ENCODE data around the gene GRP. TPM values are rescaled to one million over a fixed set of nuclear protein-coding genes. Genes with fewer than 3 reads are reported as not detected.

The GRP gene
- total and polyA plus RNA-seq, 2 donors (not counting 3 experiments of a cell fraction or from before 2014, with no cell fraction given): not detected

DNA sequence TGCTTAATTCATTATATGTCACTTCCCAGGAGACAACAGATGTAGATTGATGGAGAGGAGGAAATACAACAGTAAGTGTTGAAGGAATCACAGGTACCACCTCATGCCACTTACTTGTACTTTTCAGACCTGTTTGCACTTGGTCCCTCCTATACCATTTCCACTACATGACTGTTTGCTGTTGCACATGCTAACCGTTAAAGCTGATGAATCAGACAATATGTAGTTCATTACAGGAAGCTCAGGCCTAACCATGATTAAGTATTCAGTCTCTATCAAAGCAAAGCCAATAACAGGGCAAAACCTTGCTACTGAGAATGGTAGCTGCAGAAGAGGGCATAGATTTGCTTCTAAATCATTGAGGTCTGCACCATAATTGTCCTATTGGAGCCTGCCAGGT is 30.2 kb upstream of the GRP start:
- no TSS peak for BruUV-seq (replicated peaks)
- CTCF ChIA-PET: no interaction called here
- Histone ChIP-seq H3K27me3 (ENCODE audit: control insufficient read depth in 2 of 2, insufficient read depth in 2 of 2, low read length in 2 of 2) (no peaks in the 10 kb centered on the region), H3K4me2 (ENCODE audit: insufficient read depth, low read length) (no peak overlapping the region), H2AFZ (ENCODE audit: low read depth, low read length) (no peak overlapping the region), H3K9ac (replicated peaks; ENCODE audit: extremely low read depth, insufficient read depth, low read length) (no peak overlapping the region), H3K9me3 (replicated peaks; ENCODE audit: control insufficient read depth, insufficient read depth, low read length) (no peaks in the 10 kb centered on the region), H3K36me3 (ENCODE audit: control insufficient read depth in 2 of 2, extremely low read depth in 1 of 2, insufficient read depth in 2 of 2, low read length in 2 of 2) (no peaks in the 10 kb centered on the region), H3K4me1 (ENCODE audit: control insufficient read depth, extremely low read depth, insufficient read depth, low read length) (no peaks in the 10 kb centered on the region), H3K27ac (ENCODE audit: insufficient read depth, low read depth, low read length) (no peak overlapping the region), H4K20me1 (replicated peaks; ENCODE audit: control insufficient read depth, extremely low read depth, insufficient read depth, low read length) (no peaks in the 10 kb centered on the region), H3K79me2 (ENCODE audit: control insufficient read depth, insufficient read depth, low read length) (no peaks in the 10 kb centered on the region), H3K9me1 (replicated peaks; ENCODE audit: control insufficient read depth, extremely low read depth, insufficient read depth, low read length) (no peaks in the 10 kb centered on the region), H3K4me3 (replicated peaks in 1 of 3; ENCODE audit: insufficient read depth in 1 of 3, low read depth in 1 of 3, low read length in 3 of 3) (no peak overlapping the region)
- dilution Hi-C loops (cut with MboI; ENCODE audit: extremely low pct_ligation_motif_present, low sequenced_read_pairs) (no loop called here), intact Hi-C loops (cut with micrococcal nuclease) (no loop called here)
- TF ChIP-seq, protein P1, sequence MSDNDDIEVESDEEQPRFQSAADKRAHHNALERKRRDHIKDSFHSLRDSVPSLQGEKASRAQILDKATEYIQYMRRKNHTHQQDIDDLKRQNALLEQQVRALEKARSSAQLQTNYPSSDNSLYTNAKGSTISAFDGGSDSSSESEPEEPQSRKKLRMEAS (IDR thresholded peaks at IDR 0.05; ENCODE audit: insufficient read depth, insufficient read length): no peak
- no peak for TF ChIP-seq MYC (IDR thresholded peaks at IDR 0.05; ENCODE audit: low read depth, low read length)
- no peak for TF ChIP-seq EZH2 (IDR thresholded peaks at IDR 0.05; ENCODE audit: borderline replicate concordance, low read depth, low read length, severe bottlenecking)
- TF ChIP-seq JUN (IDR thresholded peaks at IDR 0.05; ENCODE audit: borderline replicate concordance, insufficient read depth, insufficient read length, low read depth): no peak
- TF ChIP-seq POLR2A (IDR thresholded peaks at IDR 0.05; ENCODE audit: low read depth, low read length): no peak
- TF ChIP-seq, protein P2, sequence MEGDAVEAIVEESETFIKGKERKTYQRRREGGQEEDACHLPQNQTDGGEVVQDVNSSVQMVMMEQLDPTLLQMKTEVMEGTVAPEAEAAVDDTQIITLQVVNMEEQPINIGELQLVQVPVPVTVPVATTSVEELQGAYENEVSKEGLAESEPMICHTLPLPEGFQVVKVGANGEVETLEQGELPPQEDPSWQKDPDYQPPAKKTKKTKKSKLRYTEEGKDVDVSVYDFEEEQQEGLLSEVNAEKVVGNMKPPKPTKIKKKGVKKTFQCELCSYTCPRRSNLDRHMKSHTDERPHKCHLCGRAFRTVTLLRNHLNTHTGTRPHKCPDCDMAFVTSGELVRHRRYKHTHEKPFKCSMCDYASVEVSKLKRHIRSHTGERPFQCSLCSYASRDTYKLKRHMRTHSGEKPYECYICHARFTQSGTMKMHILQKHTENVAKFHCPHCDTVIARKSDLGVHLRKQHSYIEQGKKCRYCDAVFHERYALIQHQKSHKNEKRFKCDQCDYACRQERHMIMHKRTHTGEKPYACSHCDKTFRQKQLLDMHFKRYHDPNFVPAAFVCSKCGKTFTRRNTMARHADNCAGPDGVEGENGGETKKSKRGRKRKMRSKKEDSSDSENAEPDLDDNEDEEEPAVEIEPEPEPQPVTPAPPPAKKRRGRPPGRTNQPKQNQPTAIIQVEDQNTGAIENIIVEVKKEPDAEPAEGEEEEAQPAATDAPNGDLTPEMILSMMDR (IDR thresholded peaks at IDR 0.05; ENCODE audit: extremely low read depth in 1 of 2, insufficient read depth in 1 of 2, low read depth in 1 of 2, low read length in 2 of 2): no peak
- no peak for TF ChIP-seq FOS (IDR thresholded peaks at IDR 0.05; ENCODE audit: borderline replicate concordance, insufficient read depth, low read length)
- no peak for TF ChIP-seq POLR2AphosphoS5 (IDR thresholded peaks at IDR 0.05; ENCODE audit: insufficient read depth, low read depth, low read length)
- no peak for TF ChIP-seq GATA2 (IDR thresholded peaks at IDR 0.05; ENCODE audit: insufficient read depth, insufficient read length, low read depth, low read length)
- POLR2A ChIA-PET: no interaction called here
- FAIRE-seq (no peak), DNase-seq (ENCODE audit: low read depth, low spot score) (no peak)
